ENCODE measurements around the gene GRM1. TPM values are rescaled to one million over a fixed set of nuclear protein-coding genes. Genes with fewer than 3 reads are reported as not detected.

GRM1 gene
- total RNA-seq, 1 donor from 2014 or later: 0.41 TPM

GRCh38 chr6:146191612-146192011 lies 162.8 kb downstream of the GRM1 start:
- H3K4me3 Mint-ChIP-seq (ENCODE audit: low read depth): no peak overlapping the region
- H3K27ac Mint-ChIP-seq: no peak overlapping the region
- TF ChIP-seq CTCF (IDR thresholded peaks at IDR 0.05; ENCODE audit: unreplicated experiment): no peak
- no peaks in the 10 kb centered on the region for H3K9me3 Mint-ChIP-seq (ENCODE audit: low read depth)
- no peak for DNase-seq (ENCODE audit: low spot score, unreplicated experiment)
- H3K27me3 Mint-ChIP-seq: peaks cover 3% of the 10 kb centered on the region
- peaks cover 8% of the 10 kb centered on the region for H3K4me1 Mint-ChIP-seq (ENCODE audit: low read depth)
- H3K36me3 Mint-ChIP-seq (ENCODE audit: insufficient read depth): no peaks in the 10 kb centered on the region

GRCh38 chr6:146194434-146194833 lies 165.6 kb downstream of the GRM1 start:
- Mint-ChIP-seq H3K27ac (no peak overlapping the region), H3K27me3 (peaks cover 3% of the 10 kb centered on the region), H3K9me3 (ENCODE audit: low read depth) (no peaks in the 10 kb centered on the region), H3K36me3 (ENCODE audit: insufficient read depth) (no peaks in the 10 kb centered on the region), H3K4me1 (ENCODE audit: low read depth) (peaks cover 6% of the 10 kb centered on the region), H3K4me3 (ENCODE audit: low read depth) (no peak overlapping the region)
- TF ChIP-seq CTCF (IDR thresholded peaks at IDR 0.05; ENCODE audit: unreplicated experiment): no peak
- DNase-seq (ENCODE audit: low spot score, unreplicated experiment): no peak

GRCh38 chr6:146200176-146200575 lies 171.3 kb downstream of the GRM1 start:
- peaks cover 3% of the 10 kb centered on the region for H3K27me3 Mint-ChIP-seq
- no peak for TF ChIP-seq CTCF (IDR thresholded peaks at IDR 0.05; ENCODE audit: unreplicated experiment)
- no peaks in the 10 kb centered on the region for H3K4me1 Mint-ChIP-seq (ENCODE audit: low read depth)
- DNase-seq (ENCODE audit: low spot score, unreplicated experiment): no peak
- H3K36me3 Mint-ChIP-seq (ENCODE audit: insufficient read depth): no peaks in the 10 kb centered on the region
- H3K9me3 Mint-ChIP-seq (ENCODE audit: low read depth): no peaks in the 10 kb centered on the region
- H3K4me3 Mint-ChIP-seq (ENCODE audit: low read depth): no peak overlapping the region
- H3K27ac Mint-ChIP-seq: no peak overlapping the region

GRCh38 chr6:146202570-146202969 lies 173.7 kb downstream of the GRM1 start:
- H3K4me1 Mint-ChIP-seq (ENCODE audit: low read depth): no peaks in the 10 kb centered on the region
- no peak for TF ChIP-seq CTCF (IDR thresholded peaks at IDR 0.05; ENCODE audit: unreplicated experiment)
- H3K4me3 Mint-ChIP-seq (ENCODE audit: low read depth): no peak overlapping the region
- peaks cover 3% of the 10 kb centered on the region for H3K27me3 Mint-ChIP-seq
- no peak for DNase-seq (ENCODE audit: low spot score, unreplicated experiment)
- no peaks in the 10 kb centered on the region for H3K36me3 Mint-ChIP-seq (ENCODE audit: insufficient read depth)
- H3K27ac Mint-ChIP-seq: no peak overlapping the region
- no peaks in the 10 kb centered on the region for H3K9me3 Mint-ChIP-seq (ENCODE audit: low read depth)

- Mint-ChIP-seq H3K4me1 (ENCODE audit: low read depth) (no peaks in the 10 kb centered on the region), H3K27me3 (no peaks in the 10 kb centered on the region), H3K36me3 (ENCODE audit: insufficient read depth) (no peaks in the 10 kb centered on the region), H3K9me3 (ENCODE audit: low read depth) (no peaks in the 10 kb centered on the region), H3K4me3 (ENCODE audit: low read depth) (no peak overlapping the region), H3K27ac (no peak overlapping the region)
- TF ChIP-seq CTCF (IDR thresholded peaks at IDR 0.05; ENCODE audit: unreplicated experiment): no peak
- no peak for DNase-seq (ENCODE audit: low spot score, unreplicated experiment)
These were observed 181.1 kb downstream of the GRM1 start for GRCh38 chr6:146209942-146210341.

Measured in progenitor cell of endocrine pancreas (in vitro differentiated cells).